ENCODE results near the gene LHFPL3.

- TF ChIP-seq, protein P1, sequence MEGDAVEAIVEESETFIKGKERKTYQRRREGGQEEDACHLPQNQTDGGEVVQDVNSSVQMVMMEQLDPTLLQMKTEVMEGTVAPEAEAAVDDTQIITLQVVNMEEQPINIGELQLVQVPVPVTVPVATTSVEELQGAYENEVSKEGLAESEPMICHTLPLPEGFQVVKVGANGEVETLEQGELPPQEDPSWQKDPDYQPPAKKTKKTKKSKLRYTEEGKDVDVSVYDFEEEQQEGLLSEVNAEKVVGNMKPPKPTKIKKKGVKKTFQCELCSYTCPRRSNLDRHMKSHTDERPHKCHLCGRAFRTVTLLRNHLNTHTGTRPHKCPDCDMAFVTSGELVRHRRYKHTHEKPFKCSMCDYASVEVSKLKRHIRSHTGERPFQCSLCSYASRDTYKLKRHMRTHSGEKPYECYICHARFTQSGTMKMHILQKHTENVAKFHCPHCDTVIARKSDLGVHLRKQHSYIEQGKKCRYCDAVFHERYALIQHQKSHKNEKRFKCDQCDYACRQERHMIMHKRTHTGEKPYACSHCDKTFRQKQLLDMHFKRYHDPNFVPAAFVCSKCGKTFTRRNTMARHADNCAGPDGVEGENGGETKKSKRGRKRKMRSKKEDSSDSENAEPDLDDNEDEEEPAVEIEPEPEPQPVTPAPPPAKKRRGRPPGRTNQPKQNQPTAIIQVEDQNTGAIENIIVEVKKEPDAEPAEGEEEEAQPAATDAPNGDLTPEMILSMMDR (IDR thresholded peaks at IDR 0.05; ENCODE audit: extremely low read depth in 1 of 2, insufficient read depth in 1 of 2, low read depth in 1 of 2, low read length in 2 of 2), result no peak
- no peak for TF ChIP-seq EZH2 (IDR thresholded peaks at IDR 0.05; ENCODE audit: borderline replicate concordance, low read depth, low read length, severe bottlenecking)
- TF ChIP-seq POLR2AphosphoS5 (IDR thresholded peaks at IDR 0.05; ENCODE audit: insufficient read depth, low read depth, low read length), result no peak
- no peak for TF ChIP-seq JUN (IDR thresholded peaks at IDR 0.05; ENCODE audit: borderline replicate concordance, insufficient read depth, insufficient read length, low read depth)
These were observed 130.5 kb downstream of the LHFPL3 start for GRCh38 chr7:104458875-104459274.

All from endothelial cell of umbilical vein (primary cell).